IMR-90 (cell line): Measurements from ENCODE around the gene CTR9.

Experiments
- CHD1 ChIP-seq: IDR thresholded peaks from 2 replicates; pipeline ENCODE4 v1.6.1; 2012; ENCODE audit warnings: low read depth, low read length, improper control_type of control experiment
- FOS ChIP-seq: fragments of 150-350 bp; IDR thresholded peaks from 2 replicates; pipeline ENCODE4 v1.6.1; 2016; ENCODE audit warnings: low read depth, low read length
- MAFK ChIP-seq: IDR thresholded peaks from 2 replicates; pipeline ENCODE4 v1.6.1; 2012; ENCODE audit warnings: low read depth, low read length, improper control_type of control experiment
- MAZ ChIP-seq: IDR thresholded peaks from 2 replicates; pipeline ENCODE4 v1.6.1; 2012; ENCODE audit warnings: low read depth, mild to moderate bottlenecking, low read length, improper control_type of control experiment, moderate library complexity, borderline replicate concordance
- MXI1 ChIP-seq: IDR thresholded peaks from 2 replicates; pipeline ENCODE4 v1.6.1; 2012; ENCODE audit warnings: low read depth, mild to moderate bottlenecking, low read length, moderate library complexity, borderline replicate concordance
- POLR2A ChIP-seq: IDR thresholded peaks from 2 replicates; pipeline ENCODE4 v1.6.1; 2012; ENCODE audit warnings: mild to moderate bottlenecking, low read depth, low read length
- RAD21 ChIP-seq: IDR thresholded peaks from 2 replicates; pipeline ENCODE4 v1.6.1; 2012; ENCODE audit warnings: low read length, improper control_type of control experiment
- RCOR1 ChIP-seq: IDR thresholded peaks from 2 replicates; pipeline ENCODE4 v1.6.1; 2012; ENCODE audit warnings: mild to moderate bottlenecking, low read length, improper control_type of control experiment; ENCODE audit not compliant: insufficient replicate concordance
- RFX5 ChIP-seq: IDR thresholded peaks from 2 replicates; pipeline ENCODE4 v1.8.0; 2012; ENCODE audit warnings: low read depth, mild to moderate bottlenecking, low read length, moderate library complexity
- SMC3 ChIP-seq: fragments of 150-350 bp; IDR thresholded peaks from 2 replicates; pipeline ENCODE4 v1.6.1; 2016; ENCODE audit warnings: low read depth, mild to moderate bottlenecking, antibody characterized with exemption, low read length, moderate library complexity
- TF ChIP-seq, protein P1 (sequence below): conservative IDR thresholded peaks from 2 replicates; pipeline ENCODE4 v1.5.1; 2012; ENCODE audit warnings: mild to moderate bottlenecking, low read depth, low read length, improper control_type of control experiment
- TF ChIP-seq, protein P2 (sequence below): fragments of 150-350 bp; IDR thresholded peaks from 2 replicates; pipeline ENCODE4 v1.6.1; 2017; ENCODE audit warnings: mild to moderate bottlenecking, antibody characterized with exemption, low read length, low read depth

DNA sequence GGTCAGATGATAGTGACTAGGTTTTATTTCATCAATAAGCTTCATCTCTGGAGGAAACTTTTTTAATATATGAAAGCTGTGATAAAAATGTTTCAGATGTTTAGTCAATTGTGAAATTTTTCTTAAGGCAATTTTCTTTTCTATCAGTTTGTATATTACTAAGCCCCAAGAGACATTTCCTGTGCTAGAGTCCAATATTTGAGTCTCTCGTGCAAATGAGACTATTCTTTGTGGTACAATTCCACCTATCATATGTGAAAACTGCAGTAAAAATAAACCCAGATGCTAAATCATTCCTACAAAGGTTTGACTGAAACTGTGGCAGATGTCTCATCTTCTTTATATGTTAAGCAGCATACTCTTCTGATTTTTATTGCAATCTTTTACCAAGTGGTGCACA lies 28.0 kb downstream of the CTR9 start:
- TF ChIP-seq, protein P1, sequence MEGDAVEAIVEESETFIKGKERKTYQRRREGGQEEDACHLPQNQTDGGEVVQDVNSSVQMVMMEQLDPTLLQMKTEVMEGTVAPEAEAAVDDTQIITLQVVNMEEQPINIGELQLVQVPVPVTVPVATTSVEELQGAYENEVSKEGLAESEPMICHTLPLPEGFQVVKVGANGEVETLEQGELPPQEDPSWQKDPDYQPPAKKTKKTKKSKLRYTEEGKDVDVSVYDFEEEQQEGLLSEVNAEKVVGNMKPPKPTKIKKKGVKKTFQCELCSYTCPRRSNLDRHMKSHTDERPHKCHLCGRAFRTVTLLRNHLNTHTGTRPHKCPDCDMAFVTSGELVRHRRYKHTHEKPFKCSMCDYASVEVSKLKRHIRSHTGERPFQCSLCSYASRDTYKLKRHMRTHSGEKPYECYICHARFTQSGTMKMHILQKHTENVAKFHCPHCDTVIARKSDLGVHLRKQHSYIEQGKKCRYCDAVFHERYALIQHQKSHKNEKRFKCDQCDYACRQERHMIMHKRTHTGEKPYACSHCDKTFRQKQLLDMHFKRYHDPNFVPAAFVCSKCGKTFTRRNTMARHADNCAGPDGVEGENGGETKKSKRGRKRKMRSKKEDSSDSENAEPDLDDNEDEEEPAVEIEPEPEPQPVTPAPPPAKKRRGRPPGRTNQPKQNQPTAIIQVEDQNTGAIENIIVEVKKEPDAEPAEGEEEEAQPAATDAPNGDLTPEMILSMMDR: no peak
- TF ChIP-seq POLR2A (no peak), MAFK (no peak), RAD21 (no peak), RFX5 (no peak), MXI1 (no peak), SMC3 (no peak), MAZ (no peak), RCOR1 (no peak), CHD1 (no peak), FOS (no peak)
- TF ChIP-seq, protein P2, sequence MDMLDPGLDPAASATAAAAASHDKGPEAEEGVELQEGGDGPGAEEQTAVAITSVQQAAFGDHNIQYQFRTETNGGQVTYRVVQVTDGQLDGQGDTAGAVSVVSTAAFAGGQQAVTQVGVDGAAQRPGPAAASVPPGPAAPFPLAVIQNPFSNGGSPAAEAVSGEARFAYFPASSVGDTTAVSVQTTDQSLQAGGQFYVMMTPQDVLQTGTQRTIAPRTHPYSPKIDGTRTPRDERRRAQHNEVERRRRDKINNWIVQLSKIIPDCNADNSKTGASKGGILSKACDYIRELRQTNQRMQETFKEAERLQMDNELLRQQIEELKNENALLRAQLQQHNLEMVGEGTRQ: no peak
